ENCODE data around the gene SRRT.

Gene SRRT

GRCh38 chr7:100865372-100865911 is 9.5 kb upstream of the SRRT start:
- FAIRE-seq (no peak), DNase-seq (ENCODE audit: insufficient read length, low spot score) (no peak)
- no peak for TF ChIP-seq CTCF (IDR thresholded peaks at IDR 0.05; ENCODE audit: insufficient read depth, missing control alignments)

- DNase-seq (ENCODE audit: insufficient read length, low spot score): no peak
- no peak for FAIRE-seq
These were observed 8.8 kb upstream of the SRRT start for GRCh38 chr7:100865938-100866728.

DNA sequence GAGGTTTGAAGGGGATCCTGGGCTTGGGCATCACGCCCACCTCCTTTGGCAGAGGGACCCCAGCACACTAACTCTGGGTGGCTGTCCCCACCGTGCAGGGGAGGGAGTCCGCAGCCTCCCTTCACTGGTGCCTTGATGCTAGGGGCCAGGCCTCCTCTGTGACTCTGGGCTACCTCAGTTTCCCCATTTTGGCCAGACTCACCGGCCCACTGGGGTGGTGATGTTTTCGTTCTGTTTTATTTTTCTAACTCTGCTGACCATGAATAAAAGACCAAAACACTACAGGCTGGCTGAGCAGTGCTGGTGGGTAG is 8.2 kb upstream of the SRRT start:
- DNase-seq (ENCODE audit: insufficient read length, low spot score): no peak
- no peak for FAIRE-seq
- TF ChIP-seq CTCF (IDR thresholded peaks at IDR 0.05; ENCODE audit: insufficient read depth, missing control alignments): no peak

More at GRCh38 chr7:100865938-100866728, 8.8 kb upstream of the SRRT start:
- TF ChIP-seq CTCF (IDR thresholded peaks at IDR 0.05; ENCODE audit: insufficient read depth, missing control alignments): no peak

DNA sequence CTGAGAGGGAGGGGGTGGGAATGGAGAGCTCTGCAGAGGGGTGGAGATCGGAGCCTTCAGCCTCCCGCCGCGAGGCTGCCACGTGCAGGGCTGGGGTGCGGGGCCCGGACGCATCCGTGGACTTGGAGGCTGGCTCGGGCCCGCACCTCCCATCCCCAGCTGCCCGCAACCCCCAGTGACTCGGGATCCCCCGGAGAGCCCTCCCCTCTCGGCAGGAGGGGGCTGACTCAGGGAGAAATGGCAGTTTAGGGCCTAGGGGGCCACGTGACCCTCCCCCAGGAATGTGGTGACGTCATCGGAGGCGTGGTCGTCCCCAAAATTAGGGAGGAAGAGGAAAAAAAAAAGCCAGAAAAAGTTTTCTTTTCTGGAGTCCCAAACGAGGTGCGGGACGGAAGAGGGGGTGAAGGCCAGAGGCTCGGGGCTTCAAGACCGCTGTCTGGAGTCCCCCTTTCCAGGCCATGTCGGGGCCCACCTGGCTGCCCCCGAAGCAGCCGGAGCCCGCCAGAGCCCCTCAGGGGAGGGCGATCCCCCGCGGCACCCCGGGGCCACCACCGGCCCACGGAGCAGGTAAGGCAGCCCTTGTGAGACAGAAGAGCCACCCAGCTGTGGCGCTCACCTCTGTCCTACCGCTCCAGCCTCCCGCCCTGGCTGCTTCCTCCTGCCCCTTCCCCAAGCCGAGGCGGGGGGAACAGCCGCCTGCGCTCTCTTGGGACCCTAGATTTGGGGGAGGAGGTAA is 7.7 kb upstream of the SRRT start, which contains the start of gene TRIP6:
TRIP6 (plus strand) TSS at position 348 of the 736 bp plus-strand sequence; CDS start at position 459, 111 bp downstream.
- FAIRE-seq (no peak), DNase-seq (ENCODE audit: insufficient read length, low spot score) (no peak)
- TF ChIP-seq CTCF (IDR thresholded peaks at IDR 0.05; ENCODE audit: insufficient read depth, missing control alignments): no peak

DNA sequence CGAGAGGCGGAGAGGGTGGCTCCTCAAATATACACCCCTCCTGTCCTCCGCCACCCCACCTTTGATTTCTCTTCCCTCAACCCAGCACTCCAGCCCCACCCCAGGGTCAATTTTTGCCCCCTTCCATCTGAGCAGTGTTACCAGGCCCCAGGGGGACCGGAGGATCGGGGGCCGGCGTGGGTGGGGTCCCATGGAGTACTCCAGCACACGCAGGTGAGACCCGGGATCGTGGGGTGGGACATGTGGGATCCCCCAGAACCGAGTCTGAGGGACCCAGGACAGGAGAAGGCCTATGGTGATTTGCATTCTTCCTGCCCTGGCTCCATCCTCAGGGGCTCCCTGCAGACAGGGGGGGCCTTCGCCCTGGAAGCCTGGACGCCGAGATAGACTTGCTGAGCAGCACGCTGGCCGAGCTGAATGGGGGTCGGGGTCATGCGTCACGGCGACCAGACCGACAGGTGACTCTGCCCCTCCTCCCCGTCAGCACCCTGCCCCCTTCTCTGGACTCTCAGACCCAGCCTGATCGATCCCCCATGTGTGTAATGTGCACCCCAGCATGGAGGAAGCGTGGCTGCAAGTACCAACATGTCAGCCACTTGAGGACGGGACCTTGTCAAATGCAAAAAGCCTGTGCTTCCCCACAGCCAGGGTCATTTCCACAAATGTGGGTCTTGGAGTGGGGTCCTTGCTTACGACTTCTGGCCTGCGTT is 7.0 kb upstream of the SRRT start:
- DNase-seq (ENCODE audit: insufficient read length, low spot score): no peak
- no peak for TF ChIP-seq CTCF (IDR thresholded peaks at IDR 0.05; ENCODE audit: insufficient read depth, missing control alignments)
- no peak for FAIRE-seq

DNA sequence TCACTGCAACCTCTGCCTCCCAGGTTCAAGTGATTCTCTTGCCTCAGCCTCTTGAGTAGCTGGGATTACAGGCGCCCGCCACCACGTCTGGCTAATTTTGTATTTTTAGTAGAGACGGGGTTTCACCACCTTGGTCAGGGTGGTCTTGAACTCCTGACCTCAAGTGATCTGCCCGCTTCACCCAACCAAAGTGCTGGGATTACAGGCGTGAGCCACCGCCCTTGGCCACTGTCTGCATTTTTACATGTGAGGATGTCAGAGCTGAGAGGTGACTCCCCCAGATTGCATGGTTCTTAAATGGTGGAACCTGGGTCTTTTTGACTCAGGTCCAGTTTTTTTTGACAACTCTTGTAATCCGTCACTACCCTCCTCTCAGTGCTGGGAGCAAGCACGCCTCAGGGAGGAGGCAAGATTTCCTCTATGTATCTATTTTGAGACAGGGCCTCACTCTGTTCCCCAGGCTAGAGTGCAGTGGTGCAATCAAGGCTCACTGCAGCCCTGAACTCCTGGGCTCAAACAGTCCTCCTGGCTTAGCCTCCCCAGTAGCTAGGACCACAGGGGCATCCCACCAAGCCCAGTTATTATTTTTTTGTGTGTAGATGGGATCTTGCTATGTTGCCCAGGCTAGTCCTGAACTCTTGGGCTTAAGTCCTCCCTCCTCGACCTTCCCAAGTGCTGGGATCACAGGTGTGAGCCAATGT is 1.2 kb upstream of the SRRT start:
- TF ChIP-seq CTCF (IDR thresholded peaks at IDR 0.05; ENCODE audit: insufficient read depth, missing control alignments): no peak
- DNase-seq (ENCODE audit: insufficient read length, low spot score) (no peak), FAIRE-seq (no peak)

All from D721Med (cell line).